Measurements from ENCODE around the gene KCNIP1. TPM values are rescaled to one million over a fixed set of nuclear protein-coding genes. Genes with fewer than 3 reads are reported as not detected.

KCNIP1 gene
- total RNA-seq, 2 experiments from 2014 or later = not detected

GRCh38 chr5:170635706-170636105, 131.9 kb downstream of the KCNIP1 start:
- H3K4me1 Mint-ChIP-seq (ENCODE audit: low read depth) = peaks cover 20% of the 10 kb centered on the region
- peaks cover 25% of the 10 kb centered on the region for H3K27me3 Mint-ChIP-seq
- no peak for TF ChIP-seq CTCF (IDR thresholded peaks at IDR 0.05)
- CTCF ChIA-PET = no interaction called here
- POLR2A ChIA-PET = no interaction called here
- H3K4me3 ChIP-seq (ENCODE audit: low read length) = no peak overlapping the region
- H3K9me3 Mint-ChIP-seq = no peaks in the 10 kb centered on the region
- peaks cover 18% of the 10 kb centered on the region for H3K4me1 ChIP-seq (ENCODE audit: insufficient read depth, low read length)
- ATAC-seq (ENCODE audit: poor library complexity) = no peak
- H3K27ac Mint-ChIP-seq = no peak overlapping the region
- H3K27me3 ChIP-seq (ENCODE audit: control insufficient read depth in 1 of 2, insufficient read depth in 2 of 2, low read length in 2 of 2) = peaks cover 0 to 7% of the 10 kb centered on the region in 2 experiments
- intact Hi-C loops (cut with DNase I, micrococcal nuclease) = loop anchor here in 1 of 2 experiments (5.0 kb wide), 1 partner anchor 707 kb away; no protein-coding TSS in a partner anchor
- H3K27ac ChIP-seq (ENCODE audit: low read depth in 1 of 2, low read length in 2 of 2) = no peak overlapping the region
- no peaks in the 10 kb centered on the region for H3K9me3 ChIP-seq (ENCODE audit: control insufficient read depth in 1 of 2, insufficient read depth in 1 of 2, low read length in 2 of 2)
- no peak for DNase-seq
- no peaks in the 10 kb centered on the region for H3K36me3 Mint-ChIP-seq (ENCODE audit: low read depth)
- no peaks in the 10 kb centered on the region for H3K36me3 ChIP-seq (ENCODE audit: insufficient read depth, low read length)
- no peak overlapping the region for H3K4me3 Mint-ChIP-seq

- Mint-ChIP-seq H3K27me3 (peaks cover 30% of the 10 kb centered on the region), H3K4me3 (no peak overlapping the region), H3K36me3 (ENCODE audit: low read depth) (no peaks in the 10 kb centered on the region), H3K4me1 (ENCODE audit: low read depth) (peaks cover 20% of the 10 kb centered on the region), H3K27ac (no peak overlapping the region), H3K9me3 (no peaks in the 10 kb centered on the region)
- no peak overlapping the region for H3K27ac ChIP-seq (ENCODE audit: low read depth in 1 of 2, low read length in 2 of 2)
- no peaks in the 10 kb centered on the region for H3K36me3 ChIP-seq (ENCODE audit: insufficient read depth, low read length)
- no peak for ATAC-seq (ENCODE audit: poor library complexity)
- CTCF ChIA-PET = no interaction called here
- POLR2A ChIA-PET = no interaction called here
- intact Hi-C loops (cut with DNase I, micrococcal nuclease) = loop anchor here in 1 of 2 experiments (5.0 kb wide), 1 partner anchor 706 kb away; no protein-coding TSS in a partner anchor
- no peak for DNase-seq
- H3K4me3 ChIP-seq (ENCODE audit: low read length) = no peak overlapping the region
- H3K9me3 ChIP-seq (ENCODE audit: control insufficient read depth in 1 of 2, insufficient read depth in 1 of 2, low read length in 2 of 2) = no peaks in the 10 kb centered on the region
- TF ChIP-seq CTCF (IDR thresholded peaks at IDR 0.05) = no peak
- peaks cover 18% of the 10 kb centered on the region for H3K4me1 ChIP-seq (ENCODE audit: insufficient read depth, low read length)
- peaks cover 0 to 9% of the 10 kb centered on the region in 2 experiments for H3K27me3 ChIP-seq (ENCODE audit: control insufficient read depth in 1 of 2, insufficient read depth in 2 of 2, low read length in 2 of 2)
Observed at GRCh38 chr5:170636206-170636605, 132.4 kb downstream of the KCNIP1 start.

- ATAC-seq (ENCODE audit: poor library complexity) (no peak), DNase-seq (no peak)
- H3K4me3 Mint-ChIP-seq = no peak overlapping the region
- TF ChIP-seq CTCF (IDR thresholded peaks at IDR 0.05) = no peak
- Histone ChIP-seq H3K36me3 (ENCODE audit: insufficient read depth, low read length) (no peaks in the 10 kb centered on the region), H3K4me1 (ENCODE audit: insufficient read depth, low read length) (peaks cover 18% of the 10 kb centered on the region), H3K27me3 (ENCODE audit: control insufficient read depth in 1 of 2, insufficient read depth in 2 of 2, low read length in 2 of 2) (peaks cover 0 to 12% of the 10 kb centered on the region in 2 experiments), H3K27ac (ENCODE audit: low read depth in 1 of 2, low read length in 2 of 2) (no peak overlapping the region), H3K9me3 (ENCODE audit: control insufficient read depth in 1 of 2, insufficient read depth in 1 of 2, low read length in 2 of 2) (no peaks in the 10 kb centered on the region), H3K4me3 (ENCODE audit: low read length) (no peak overlapping the region)
- H3K4me1 Mint-ChIP-seq (ENCODE audit: low read depth) = peaks cover 20% of the 10 kb centered on the region
- CTCF ChIA-PET = no interaction called here
- H3K27me3 Mint-ChIP-seq = peaks cover 31% of the 10 kb centered on the region
- POLR2A ChIA-PET = no interaction called here
- no peaks in the 10 kb centered on the region for H3K36me3 Mint-ChIP-seq (ENCODE audit: low read depth)
- intact Hi-C loops (cut with DNase I, micrococcal nuclease) = loop anchor here in 1 of 2 experiments (5.0 kb wide), 1 partner anchor 705 kb away; no protein-coding TSS in a partner anchor
- no peak overlapping the region for H3K27ac Mint-ChIP-seq
- no peaks in the 10 kb centered on the region for H3K9me3 Mint-ChIP-seq
Observed at GRCh38 chr5:170636801-170637477, 133.1 kb downstream of the KCNIP1 start.

All from CD4-positive, alpha-beta T cell (primary cell).